HG03558 (cell line): ENCODE results near the gene ANXA2R.
"Not testable (repeated sequence)": the region's sequence is repeated elsewhere in the genome, so short reads cannot be mapped to it uniquely, and the experiment has no call there.

ENCODE experiments used
- ATAC-seq: cut with Tn5 transposase; IDR thresholded peaks from one replicate; pipeline ENCODE4 v1.9.1; 2021; ENCODE audit warnings: moderate number of reproducible peaks; ENCODE audit not compliant: unreplicated experiment; ENCODE audit errors: extremely low read depth

ANXA2R gene

GRCh38 chr5:43061352-43062075 lies 21.4 kb upstream of the ANXA2R start:
- ATAC-seq = no peak

GRCh38 chr5:43060020-43060419 lies 19.9 kb upstream of the ANXA2R start:
- ATAC-seq = not testable (repeated sequence)

- not testable (repeated sequence) for ATAC-seq
Observed at GRCh38 chr5:43055098-43055497, 15.0 kb upstream of the ANXA2R start.

GRCh38 chr5:43051684-43052083 lies 11.6 kb upstream of the ANXA2R start:
- no peak for ATAC-seq

GRCh38 chr5:43050384-43050783 lies 10.3 kb upstream of the ANXA2R start:
- no peak for ATAC-seq

GRCh38 chr5:43049236-43049635 lies 9.1 kb upstream of the ANXA2R start:
- no peak for ATAC-seq

- no peak for ATAC-seq
Observed at GRCh38 chr5:43046474-43046873, 6.4 kb upstream of the ANXA2R start.

- ATAC-seq = no peak
Observed at GRCh38 chr5:43045236-43045635, 5.1 kb upstream of the ANXA2R start.

GRCh38 chr5:43044181-43044914 lies 4.2 kb upstream of the ANXA2R start:
- ATAC-seq = no peak

GRCh38 chr5:43043400-43043756 lies 3.3 kb upstream of the ANXA2R start:
- no peak for ATAC-seq

- no peak for ATAC-seq
Observed at GRCh38 chr5:43042626-43043399, 2.7 kb upstream of the ANXA2R start.

GRCh38 chr5:43042176-43042625 lies 2.1 kb upstream of the ANXA2R start:
- no peak for ATAC-seq

GRCh38 chr5:43041669-43042175 lies 1.6 kb upstream of the ANXA2R start:
- no peak for ATAC-seq

GRCh38 chr5:43041110-43041668 lies 1.1 kb upstream of the ANXA2R start:
- ATAC-seq = no peak

- ATAC-seq = no peak
Observed at GRCh38 chr5:43039471-43040286, 440 bp downstream of the ANXA2R start.

GRCh38 chr5:43039152-43039470 lies 1.0 kb downstream of the ANXA2R start:
- no peak for ATAC-seq

- ATAC-seq = no peak
Observed at GRCh38 chr5:43038496-43038989, 1.6 kb downstream of the ANXA2R start.

- no peak for ATAC-seq
Observed at GRCh38 chr5:43037636-43038495, 2.3 kb downstream of the ANXA2R start.
